ENCODE results near the gene NOP16.

DNA sequence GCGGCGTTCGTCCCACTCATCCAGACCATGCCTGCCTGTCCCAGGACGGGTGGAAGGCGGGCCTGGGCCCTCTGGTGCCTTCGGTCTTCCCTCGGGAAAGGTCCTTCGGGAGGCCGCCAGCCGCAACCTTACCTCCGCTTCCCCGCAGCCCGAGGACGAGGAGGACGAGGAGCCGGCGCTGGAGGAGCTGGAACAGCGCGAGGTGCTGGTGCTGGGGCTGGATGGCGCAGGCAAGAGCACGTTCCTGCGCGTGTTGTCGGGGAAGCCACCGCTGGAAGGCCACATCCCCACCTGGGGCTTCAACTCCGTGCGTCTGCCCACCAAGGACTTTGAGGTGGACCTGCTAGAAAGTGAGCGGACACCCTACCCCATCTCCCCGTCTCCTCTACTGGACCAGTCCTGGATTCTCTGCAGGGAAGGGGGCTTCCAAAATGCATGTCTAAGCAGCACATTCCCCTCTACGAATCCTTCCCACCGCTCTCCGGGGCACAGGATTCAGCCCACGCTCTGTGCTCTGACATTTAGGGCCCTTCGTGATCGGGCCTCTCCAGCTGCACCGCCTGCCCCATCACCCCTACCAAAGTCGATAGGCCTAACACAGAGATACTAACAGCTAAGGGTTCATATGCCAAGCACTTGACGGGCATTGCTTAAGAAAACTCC lies 22.0 kb downstream of the NOP16 start:
- TF ChIP-seq POLR2A (IDR thresholded peaks at IDR 0.05): no peak
- no peak for TF ChIP-seq EP300 (IDR thresholded peaks at IDR 0.05)
